DND-41 (cell line): ENCODE measurements around the gene TP53I11.

ENCODE experiments used
- CTCF ChIP-seq: IDR thresholded peaks from 2 replicates; pipeline ENCODE4 v1.5.1; 2012; ENCODE audit warnings: borderline replicate concordance, low read length, moderate library complexity, mild to moderate bottlenecking; ENCODE audit not compliant: poor library complexity, severe bottlenecking; ENCODE audit errors: extremely low read depth
- EZH2 ChIP-seq: IDR thresholded peaks from 3 replicates; pipeline ENCODE4 v1.6.1; 2012; ENCODE audit warnings: borderline replicate concordance, low read depth, mild to moderate bottlenecking, moderate library complexity, low read length, inconsistent platforms; ENCODE audit not compliant: severe bottlenecking

- TF ChIP-seq CTCF (no peak), EZH2 (no peak)
These were observed 64.5 kb downstream of the TP53I11 start for GRCh38 chr11:44885919-44886789.
